ENCODE data around the gene LRRC47. TPM values are rescaled to one million over a fixed set of nuclear protein-coding genes. Genes with fewer than 3 reads are reported as not detected.

LRRC47 gene
- total and polyA plus RNA-seq, 2 of the 13 experiments (the other 11 are each of a cell fraction or from before 2014, with no cell fraction given), result 18.3 to 52.5 TPM

GRCh38 chr1:3772027-3772714 lies 24.1 kb downstream of the LRRC47 start (continued):
- no peak for TF ChIP-seq SNAPC4 (CRISPR knock-in tag; IDR thresholded peaks at IDR 0.05)
- no peak for TF ChIP-seq RFX1 (IDR thresholded peaks at IDR 0.05)
- TF ChIP-seq ZNF713 (CRISPR knock-in tag; IDR thresholded peaks at IDR 0.05), result peak; percentile 73; the same call in 1 of the 2 replicates
- TF ChIP-seq NR1H2 (CRISPR knock-in tag; IDR thresholded peaks at IDR 0.05; ENCODE audit: borderline replicate concordance, low read depth), result no peak
- TF ChIP-seq MZF1 (CRISPR knock-in tag; IDR thresholded peaks at IDR 0.05; ENCODE audit: borderline replicate concordance), result no peak
- no peak for TF ChIP-seq REL (CRISPR knock-in tag; conservative IDR thresholded peaks at IDR 0.05)
- no peak; the same call in 1 of the 2 replicates for TF ChIP-seq PAXIP1 (CRISPR knock-in tag; conservative IDR thresholded peaks at IDR 0.05)
- no peak for TF ChIP-seq PRDM15 (CRISPR knock-in tag; IDR thresholded peaks at IDR 0.05)
- no peak for TF ChIP-seq PRDM4 (CRISPR knock-in tag; IDR thresholded peaks at IDR 0.05; ENCODE audit: borderline replicate concordance)
- no peak for TF ChIP-seq ATF1 (CRISPR knock-in tag; IDR thresholded peaks at IDR 0.05)
- peak; percentile 38; the same call in 1 of the 2 replicates for TF ChIP-seq ARHGAP35 (CRISPR knock-in tag; IDR thresholded peaks at IDR 0.05; ENCODE audit: borderline replicate concordance)
- TF ChIP-seq ZNF143 (CRISPR knock-in tag; IDR thresholded peaks at IDR 0.05), result peak; percentile 22; the same call in 1 of the 2 replicates
- TF ChIP-seq IRF2 (CRISPR knock-in tag; IDR thresholded peaks at IDR 0.05), result no peak
